ENCODE measurements around the gene PLP1.
"Not testable (repeated sequence)": the region's sequence is repeated elsewhere in the genome, so short reads cannot be mapped to it uniquely, and the experiment has no call there.

DNA sequence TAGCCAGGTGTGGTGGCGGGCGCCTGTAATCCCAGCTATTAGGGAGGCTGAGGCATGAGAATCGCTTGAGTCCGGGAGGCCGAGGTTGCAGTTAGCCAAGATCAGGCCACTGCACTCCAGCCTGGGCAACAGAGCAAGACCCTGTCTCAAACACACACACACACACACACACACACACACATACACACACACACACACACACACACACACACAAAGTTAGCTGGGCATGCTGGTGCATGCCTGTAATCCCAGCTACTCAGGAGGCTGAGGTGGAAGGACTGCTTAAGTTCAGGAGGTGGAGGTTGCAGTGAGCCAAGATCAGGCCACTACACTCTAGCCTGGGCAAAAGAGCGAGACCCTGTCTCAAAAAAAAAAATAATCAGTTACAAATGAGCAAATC is 44.2 kb downstream of the PLP1 start:
- TF ChIP-seq, protein P1, sequence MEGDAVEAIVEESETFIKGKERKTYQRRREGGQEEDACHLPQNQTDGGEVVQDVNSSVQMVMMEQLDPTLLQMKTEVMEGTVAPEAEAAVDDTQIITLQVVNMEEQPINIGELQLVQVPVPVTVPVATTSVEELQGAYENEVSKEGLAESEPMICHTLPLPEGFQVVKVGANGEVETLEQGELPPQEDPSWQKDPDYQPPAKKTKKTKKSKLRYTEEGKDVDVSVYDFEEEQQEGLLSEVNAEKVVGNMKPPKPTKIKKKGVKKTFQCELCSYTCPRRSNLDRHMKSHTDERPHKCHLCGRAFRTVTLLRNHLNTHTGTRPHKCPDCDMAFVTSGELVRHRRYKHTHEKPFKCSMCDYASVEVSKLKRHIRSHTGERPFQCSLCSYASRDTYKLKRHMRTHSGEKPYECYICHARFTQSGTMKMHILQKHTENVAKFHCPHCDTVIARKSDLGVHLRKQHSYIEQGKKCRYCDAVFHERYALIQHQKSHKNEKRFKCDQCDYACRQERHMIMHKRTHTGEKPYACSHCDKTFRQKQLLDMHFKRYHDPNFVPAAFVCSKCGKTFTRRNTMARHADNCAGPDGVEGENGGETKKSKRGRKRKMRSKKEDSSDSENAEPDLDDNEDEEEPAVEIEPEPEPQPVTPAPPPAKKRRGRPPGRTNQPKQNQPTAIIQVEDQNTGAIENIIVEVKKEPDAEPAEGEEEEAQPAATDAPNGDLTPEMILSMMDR (IDR thresholded peaks at IDR 0.05): not testable (repeated sequence)
- TF ChIP-seq PHF8 (IDR thresholded peaks at IDR 0.05; ENCODE audit: borderline replicate concordance, low read depth); RFX5 (IDR thresholded peaks at IDR 0.05); CBX8 (IDR thresholded peaks at IDR 0.05); MAFK (IDR thresholded peaks at IDR 0.05; ENCODE audit: partially characterized antibody): not testable (repeated sequence)
- TF ChIP-seq, protein P2, sequence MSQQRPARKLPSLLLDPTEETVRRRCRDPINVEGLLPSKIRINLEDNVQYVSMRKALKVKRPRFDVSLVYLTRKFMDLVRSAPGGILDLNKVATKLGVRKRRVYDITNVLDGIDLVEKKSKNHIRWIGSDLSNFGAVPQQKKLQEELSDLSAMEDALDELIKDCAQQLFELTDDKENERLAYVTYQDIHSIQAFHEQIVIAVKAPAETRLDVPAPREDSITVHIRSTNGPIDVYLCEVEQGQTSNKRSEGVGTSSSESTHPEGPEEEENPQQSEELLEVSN (IDR thresholded peaks at IDR 0.05; ENCODE audit: borderline replicate concordance, low read depth): not testable (repeated sequence)

Measured in A549 (cell line).